DND-41 (cell line): ENCODE results near the gene TNKS2.

Experiments
- ATAC-seq: fragments of 200-7000 bp; cut with Tn5 transposase; 3 replicates; pipeline ENCODE4 v1.9.1; 2021; ENCODE audit warnings: low read depth; ENCODE audit not compliant: insufficient read depth
- DNase-seq: peaks from one replicate; pipeline ENCODE4 v3.0.0-alpha.2; 2020
- H2AFZ ChIP-seq: 2 replicates; pipeline ENCODE4 v1.6.0; 2012; ENCODE audit warnings: low read depth, low read length
- H3K27ac ChIP-seq: 2 replicates; pipeline ENCODE4 v1.5.1; 2012; ENCODE audit warnings: low read length, inconsistent platforms
- H3K27me3 ChIP-seq: fragments of 200-600 bp; sonication (generic); 2 replicates; pipeline ENCODE4 v1.6.0; 2012; ENCODE audit warnings: low read length, mild to moderate bottlenecking, inconsistent platforms; ENCODE audit not compliant: insufficient read depth, poor library complexity
- H3K36me3 ChIP-seq: 2 replicates; pipeline ENCODE4 v1.5.1; 2012; ENCODE audit warnings: low read length, inconsistent platforms; ENCODE audit not compliant: insufficient read depth
- H3K4me1 ChIP-seq: 2 replicates; pipeline ENCODE4 v1.5.1; 2012; ENCODE audit warnings: mild to moderate bottlenecking, low read length; ENCODE audit not compliant: insufficient read depth
- H3K4me2 ChIP-seq: 2 replicates; pipeline ENCODE4 v1.6.0; 2012; ENCODE audit warnings: mild to moderate bottlenecking, moderate library complexity, low read length, inconsistent platforms; ENCODE audit not compliant: insufficient read depth
- H3K4me3 ChIP-seq, 2 experiments: fragments of 200-600 bp in 1 of 2; shearing (Covaris generic) in 1 of 2; 2 replicates each; pipeline ENCODE4 v1.5.1; 2012 to 2016; ENCODE audit warnings: inconsistent platforms in 2 of 2, low read length in 2 of 2, mild to moderate bottlenecking in 2 of 2, low read depth in 1 of 2, moderate library complexity in 1 of 2
- H3K79me2 ChIP-seq: 2 replicates; pipeline ENCODE4 v1.6.0; 2012; ENCODE audit warnings: low read length, inconsistent platforms; ENCODE audit not compliant: insufficient read depth
- H3K9ac ChIP-seq: 2 replicates; pipeline ENCODE4 v1.6.0; 2012; ENCODE audit warnings: low read depth, mild to moderate bottlenecking, inconsistent platforms, low read length, moderate library complexity
- H3K9me3 ChIP-seq: 2 replicates; pipeline ENCODE4 v1.5.1; 2012; ENCODE audit warnings: low read length, moderate library complexity, mild to moderate bottlenecking, inconsistent platforms; ENCODE audit not compliant: insufficient read depth, severe bottlenecking
- H4K20me1 ChIP-seq: 2 replicates; pipeline ENCODE4 v1.6.0; 2012; ENCODE audit warnings: low read length; ENCODE audit not compliant: insufficient read depth
- CTCF ChIP-seq: IDR thresholded peaks from 2 replicates; pipeline ENCODE4 v1.5.1; 2012; ENCODE audit warnings: borderline replicate concordance, low read length, moderate library complexity, mild to moderate bottlenecking; ENCODE audit not compliant: poor library complexity, severe bottlenecking; ENCODE audit errors: extremely low read depth
- EZH2 ChIP-seq: IDR thresholded peaks from 3 replicates; pipeline ENCODE4 v1.6.1; 2012; ENCODE audit warnings: borderline replicate concordance, low read depth, mild to moderate bottlenecking, moderate library complexity, low read length, inconsistent platforms; ENCODE audit not compliant: severe bottlenecking

Gene TNKS2

DNA sequence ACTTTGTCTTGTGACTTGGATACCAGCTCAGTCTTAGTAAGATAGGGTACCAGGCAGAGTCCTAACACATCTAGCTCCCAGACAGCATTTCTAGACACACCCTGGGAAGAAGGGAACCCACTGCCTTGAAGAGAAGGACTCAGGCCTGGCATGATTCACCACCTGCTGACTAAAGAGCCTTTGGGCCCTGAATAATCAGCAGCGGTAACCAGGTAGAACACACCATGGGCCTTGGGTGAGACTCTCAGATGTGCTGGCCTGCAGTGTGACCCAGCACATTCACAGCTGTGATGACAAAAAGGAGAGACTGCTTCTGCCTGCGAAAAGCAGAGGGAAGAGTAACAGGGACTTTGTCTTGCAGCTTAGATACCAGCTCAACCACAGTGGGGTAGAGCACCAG lies 10.4 kb upstream of the TNKS2 start:
- no peak overlapping the region for H3K4me3 ChIP-seq
- H3K79me2 ChIP-seq = no peaks in the 10 kb centered on the region
- H3K9me3 ChIP-seq = no peaks in the 10 kb centered on the region
- no peaks in the 10 kb centered on the region for H3K36me3 ChIP-seq
- no peak overlapping the region for H2AFZ ChIP-seq
- H3K9ac ChIP-seq = no peak overlapping the region
- H3K27ac ChIP-seq = no peak overlapping the region
- H3K4me1 ChIP-seq = no peaks in the 10 kb centered on the region
- DNase-seq (no peak), ATAC-seq (no peak)
- no peak overlapping the region for H3K4me2 ChIP-seq
- H3K27me3 ChIP-seq = no peaks in the 10 kb centered on the region
- TF ChIP-seq CTCF (no peak), EZH2 (no peak)
- H4K20me1 ChIP-seq = no peaks in the 10 kb centered on the region

- Histone ChIP-seq H3K9ac (no peak overlapping the region), H4K20me1 (no peaks in the 10 kb centered on the region), H3K36me3 (no peaks in the 10 kb centered on the region), H3K4me1 (no peaks in the 10 kb centered on the region), H3K27ac (no peak overlapping the region), H3K27me3 (no peaks in the 10 kb centered on the region), H3K4me2 (no peak overlapping the region), H3K9me3 (no peaks in the 10 kb centered on the region), H2AFZ (no peak overlapping the region), H3K79me2 (no peaks in the 10 kb centered on the region), H3K4me3 (no peak overlapping the region)
- DNase-seq (no peak), ATAC-seq (no peak)
- TF ChIP-seq CTCF (no peak), EZH2 (no peak)
Observed at GRCh38 chr10:91788527-91788926, 9.7 kb upstream of the TNKS2 start.

- peaks cover 47% of the 10 kb centered on the region for H3K79me2 ChIP-seq
- peak overlapping the region; percentile 91 for H3K27ac ChIP-seq
- ATAC-seq = peak; percentile 41
- no peaks in the 10 kb centered on the region for H3K9me3 ChIP-seq
- H3K36me3 ChIP-seq = no peaks in the 10 kb centered on the region; the same call in 1 of the 2 replicates
- peak overlapping the region; percentile 81 for H3K4me2 ChIP-seq
- H3K9ac ChIP-seq = peak overlapping the region; percentile 74
- H3K4me3 ChIP-seq = peak overlapping the region; percentile 48 to 94; a peak in 3 of 4 replicates
- H3K27me3 ChIP-seq = no peaks in the 10 kb centered on the region
- H2AFZ ChIP-seq = peak overlapping the region; percentile 87
- H3K4me1 ChIP-seq = peaks cover 40% of the 10 kb centered on the region
- DNase-seq = peak; percentile 57
- TF ChIP-seq EZH2 = no peak
- TF ChIP-seq CTCF = no peak
- peaks cover 5% of the 10 kb centered on the region; the same call in 1 of the 2 replicates for H4K20me1 ChIP-seq
Observed at GRCh38 chr10:91796331-91797047, 1.7 kb upstream of the TNKS2 start.
